MCF 10A (cell line): ENCODE measurements around the gene FRMD4B. TPM values are rescaled to one million over a fixed set of nuclear protein-coding genes. Genes with fewer than 3 reads are reported as not detected.
A peak's percentile ranks its signal among the peaks of the same experiment; 100 is the strongest.

Experiments used
- BruUV-seq: library from RNA; stranded (reverse); fragments of 400-500 nt; replicated peaks from 2 replicates; lab custom pipeline; 2021; lab: Mats Ljungman, UMichigan
- CTCF ChIA-PET: fragments of 300-600 bp; sonication (Branson Sonifier 250); formaldehyde crosslinking; extraction: SDS; loops from one replicate; lab custom pipeline; 2021; ENCODE audit warnings: antibody characterized with exemption, inconsistent platforms; lab: Yijun Ruan, JAX
- POLR2A ChIA-PET: fragments of 300-600, 350-650 bp; sonication (Branson Sonifier 250); formaldehyde crosslinking; extraction: SDS; loops from one replicate; lab custom pipeline; 2020; ENCODE audit warnings: antibody characterized with exemption, inconsistent platforms; lab: Yijun Ruan, JAX
- DNase-seq: peaks from one replicate; pipeline ENCODE4 v3.0.0-alpha.2; 2018; ENCODE audit not compliant: unreplicated experiment
- H3K27ac Mint-ChIP-seq: one replicate; pipeline ENCODE4 v1.8.0; 2022; ENCODE audit warnings: mild to moderate bottlenecking, low read depth, mixed read lengths; ENCODE audit not compliant: unreplicated experiment
- H3K27me3 Mint-ChIP-seq: one replicate; pipeline ENCODE4 v1.8.0; 2022; ENCODE audit warnings: mixed read lengths; ENCODE audit not compliant: insufficient read depth, unreplicated experiment
- H3K36me3 Mint-ChIP-seq: one replicate; pipeline ENCODE4 v1.8.0; 2022; ENCODE audit warnings: mild to moderate bottlenecking, moderate library complexity, mixed read lengths; ENCODE audit not compliant: insufficient read depth, unreplicated experiment
- H3K4me1 Mint-ChIP-seq: one replicate; pipeline ENCODE4 v1.8.0; 2022; ENCODE audit warnings: mixed read lengths; ENCODE audit not compliant: insufficient read depth, unreplicated experiment
- H3K4me3 Mint-ChIP-seq: one replicate; pipeline ENCODE4 v1.8.0; 2022; ENCODE audit warnings: mild to moderate bottlenecking, moderate library complexity, mixed read lengths; ENCODE audit not compliant: unreplicated experiment
- H3K9me3 Mint-ChIP-seq: one replicate; pipeline ENCODE4 v1.8.0; 2022; ENCODE audit warnings: mixed read lengths; ENCODE audit not compliant: unreplicated experiment
- CTCF ChIP-seq: fragments of 200-600 bp; IDR thresholded peaks from one replicate; pipeline ENCODE4 v1.8.0; 2022; ENCODE audit warnings: antibody characterized with exemption, mild to moderate bottlenecking; ENCODE audit not compliant: unreplicated experiment
- intact Hi-C: fragments of 100-400 bp; cut with micrococcal nuclease; formaldehyde crosslinking; loops from 2 replicates; pipeline ENCODE4 v1.14.1; 2022
- total RNA-seq: library from RNA; stranded (reverse); gene quantifications from 2 replicates; pipeline ENCODE4 v1.2.3, GENCODE V29; 2022

FRMD4B gene
- total RNA-seq, 1 experiment from 2014 or later: 39.0 TPM

- Mint-ChIP-seq H3K4me3 (no peak overlapping the region), H3K4me1 (no peaks in the 10 kb centered on the region), H3K9me3 (no peaks in the 10 kb centered on the region), H3K36me3 (no peaks in the 10 kb centered on the region), H3K27me3 (no peaks in the 10 kb centered on the region), H3K27ac (no peak overlapping the region)
- DNase-seq: peak; percentile 87
- intact Hi-C loops: loop anchor here (1.0 to 5.0 kb wide), 5 partner anchors 34 to 550 kb away; no protein-coding TSS in a partner anchor
- ChIA-PET CTCF (interaction anchor here (0.6 to 5.5 kb wide), 56 partner anchors 8 to 1965 kb away, joined by 3 to 71 read pairs (median 4); no protein-coding TSS in a partner anchor), POLR2A (interaction anchor here (0.7 to 1.5 kb wide), 7 partner anchors 9 to 110 kb away, joined by 3 to 6 read pairs (median 4); partner anchors contain the start of gene TMF1)
- TF ChIP-seq CTCF: peak; percentile 88
- no TSS peak for BruUV-seq
Observed at GRCh38 chr3:69120879-69121464, 264.9 kb downstream of the FRMD4B start.
